ENCODE results near the gene CCDC71.

GRCh38 chr3:49135499-49135898, 30.6 kb downstream of the CCDC71 start:
- TF ChIP-seq ZNF121 (tag by site-specific recombination; IDR thresholded peaks at IDR 0.05) (no peak), ZNF785 (tag by site-specific recombination; IDR thresholded peaks at IDR 0.05) (no peak), ZNF19 (tag by site-specific recombination; IDR thresholded peaks at IDR 0.05; ENCODE audit: low read depth) (no peak), ZFHX2 (tag by site-specific recombination; conservative IDR thresholded peaks at IDR 0.05) (no peak), ZBTB17 (tag by site-specific recombination; IDR thresholded peaks at IDR 0.05) (no peak)

All from HEK293 (cell line).